A673 (cell line): ENCODE results near the gene OR8B2.

Experiments
- CTCF ChIP-seq: fragments of 300-800, 200-600 bp; sonication (generic); conservative IDR thresholded peaks from 2 replicates; pipeline ENCODE4 v1.5.1; 2017; ENCODE audit warnings: low read depth, mild to moderate bottlenecking, antibody characterized with exemption, low read length, moderate library complexity, mixed read lengths
- EZH2 ChIP-seq: fragments of 200-600 bp; sonication (generic); IDR thresholded peaks from 2 replicates; pipeline ENCODE4 v1.6.1; 2017; ENCODE audit warnings: borderline replicate concordance, low read depth, mild to moderate bottlenecking, mixed read lengths, antibody characterized with exemption, low read length; ENCODE audit not compliant: poor library complexity, severe bottlenecking

GRCh38 chr11:124424384-124424921, 40.2 kb upstream of the OR8B2 start, which contains the start of gene OR8B4:
- TF ChIP-seq CTCF (no peak), EZH2 (no peak)
